Right cardiac atrium (tissue), 5 donors: ENCODE data around the gene MS4A10. TPM values are rescaled to one million over a fixed set of nuclear protein-coding genes. Genes with fewer than 3 reads are reported as not detected.

Experiments used
- ATAC-seq, 2 donors: fragments of 200-7000 bp; cut with Tn5 transposase; one replicate each; pipeline versions ENCODE4 v1.8.0 to v1.9.1; 2020; ENCODE audit warnings: moderate library complexity in 2 of 2, mild to moderate bottlenecking in 1 of 2
- DNase-seq, 3 donors: peaks; one replicate each; pipeline ENCODE4 v3.0.0-alpha.2; 2020
- H3K27ac ChIP-seq: one replicate; pipeline ENCODE4 v1.5.1; 2013; ENCODE audit warnings: mild to moderate bottlenecking, low read length, control low read depth, moderate library complexity
- H3K27me3 ChIP-seq: one replicate; pipeline ENCODE4 v1.6.1; 2013; ENCODE audit not compliant: control insufficient read depth, insufficient read depth
- H3K4me1 ChIP-seq: one replicate; pipeline ENCODE4 v1.6.1; 2013; ENCODE audit warnings: low read length; ENCODE audit not compliant: control insufficient read depth, insufficient read depth
- H3K4me3 ChIP-seq: one replicate; pipeline ENCODE4 v1.5.1; 2013; ENCODE audit warnings: low read length, control low read depth
- H3K9me3 ChIP-seq: one replicate; pipeline ENCODE4 v1.6.1; 2013; ENCODE audit warnings: low read length; ENCODE audit not compliant: control insufficient read depth
- WGBS: extraction: QIAGEN DNeasy Blood & Tissue Kit; methylation state at CpG from one replicate; pipeline ENCODE4 v1.1.7; 2013; 5-methylcytosine and 5-hydroxymethylcytosine counted together
- intact Hi-C, 4 donors: fragments of 100-400 bp; cut with DNase I; formaldehyde crosslinking; loops; one replicate each; pipeline versions ENCODE4 v1.11.0 to v1.14.0; 2022 to 2023
- long read RNA-seq, 4 donors: library from polyadenylated mRNA; unstranded; transcript quantifications; one replicate each; pipeline ENCODE4 v2.0.0, GENCODE V29; 2020 to 2021
- polyA plus RNA-seq: library from polyadenylated mRNA; stranded (reverse); fragments of 200-250 nt; gene quantifications from one replicate; pipeline ENCODE4 v1.2.3, GENCODE V29; 2013
- total RNA-seq, 4 donors: library from RNA; stranded (reverse); fragmentation: NEBNext Ultra II Directional; extraction: Animal tissue kit (Norgen Biotek cat#: 25700); gene quantifications; one replicate each; pipeline ENCODE4 v1.2.1, GENCODE V29; 2021
- donor health status: healthy with polysubstance abuse.
- donor health status: DM: no; HTN: yes; CAD: no.
- donor health status: DM: no; HTN: no; CAD: no.
- donor health status: DM: no; HTN: yes; CAD: no; lungs with severe emphysema.
- donor health status: DM: yes; HTN: yes; CAD: no.

MS4A10 gene
- not detected for total RNA-seq
- polyA plus RNA-seq = not detected
- long read RNA-seq, donor 1 = 0 reads
- long read RNA-seq, donor 2 = 0 reads
- long read RNA-seq, donor 3 = 0 reads
- long read RNA-seq, donor 4 = 0 reads

- Histone ChIP-seq H3K9me3 (no peaks in the 10 kb centered on the region), H3K27ac (no peak within 1 kb of the TSS), H3K4me3 (no peak within 1 kb of the TSS), H3K4me1 (no peaks in the 10 kb centered on the region), H3K27me3 (no peaks in the 10 kb centered on the region)
- 64% methylated on average over 9 of the region's 9 CpGs for WGBS
- intact Hi-C loops = no loop called here
- ATAC-seq (no peak), DNase-seq (no peak)
These were observed at the start of gene MS4A10 for GRCh38 chr11:60785136-60785535. Gene MS4A10 (plus strand): TSS chr11:60785333. CDS start chr11:60790336, 5,003 bp downstream.

- Histone ChIP-seq H3K4me3 (no peak overlapping the region), H3K27ac (no peak overlapping the region), H3K27me3 (no peaks in the 10 kb centered on the region), H3K9me3 (peaks cover 3% of the 10 kb centered on the region), H3K4me1 (no peaks in the 10 kb centered on the region)
- ATAC-seq (no peak), DNase-seq (no peak)
- intact Hi-C loops = no loop called here
- 61% methylated on average over 7 of the region's 7 CpGs for WGBS
These were observed 46.0 kb upstream of the MS4A10 start for GRCh38 chr11:60739114-60739513.

- DNase-seq = no peak
- peaks cover 3% of the 10 kb centered on the region for H3K9me3 ChIP-seq
- no peak overlapping the region for H3K27ac ChIP-seq
- ATAC-seq = no peak
- H3K4me3 ChIP-seq = no peak overlapping the region
- no peaks in the 10 kb centered on the region for H3K27me3 ChIP-seq
- no peaks in the 10 kb centered on the region for H3K4me1 ChIP-seq
- intact Hi-C loops = no loop called here
These were observed 44.6 kb upstream of the MS4A10 start for GRCh38 chr11:60740573-60740972.

DNA sequence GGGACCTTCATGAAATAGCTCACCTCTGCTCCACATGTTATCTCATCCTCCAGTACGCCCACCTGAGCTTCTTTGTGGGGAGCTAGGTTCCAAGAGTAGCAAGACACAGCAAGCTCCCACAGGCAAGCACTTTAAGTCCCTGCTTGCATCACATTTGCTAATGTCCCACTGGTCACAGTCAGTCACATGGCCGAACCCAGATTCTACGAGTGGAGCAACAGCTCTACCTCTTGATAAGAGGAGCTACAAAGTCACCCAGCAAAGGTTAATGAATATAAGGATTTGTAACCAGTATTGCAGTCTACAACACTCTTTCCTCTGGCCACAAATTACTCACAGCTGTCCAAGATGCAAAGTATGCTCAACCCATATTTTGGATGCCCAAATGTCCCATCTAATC lies 43.7 kb upstream of the MS4A10 start:
- H3K4me3 ChIP-seq = no peak overlapping the region
- no peak overlapping the region for H3K27ac ChIP-seq
- no peaks in the 10 kb centered on the region for H3K27me3 ChIP-seq
- DNase-seq (no peak), ATAC-seq (no peak)
- H3K4me1 ChIP-seq = no peaks in the 10 kb centered on the region
- intact Hi-C loops = no loop called here
- 84% methylated on average over 3 of the region's 3 CpGs for WGBS
- peaks cover 3% of the 10 kb centered on the region for H3K9me3 ChIP-seq

- H3K4me3 ChIP-seq = no peak overlapping the region
- H3K9me3 ChIP-seq = peaks cover 3% of the 10 kb centered on the region
- ATAC-seq (no peak), DNase-seq (no peak)
- no peaks in the 10 kb centered on the region for H3K4me1 ChIP-seq
- intact Hi-C loops = no loop called here
- no peak overlapping the region for H3K27ac ChIP-seq
- WGBS = 77% methylated on average over 1 of the region's 1 CpG
- no peaks in the 10 kb centered on the region for H3K27me3 ChIP-seq
These were observed 42.1 kb upstream of the MS4A10 start for GRCh38 chr11:60743058-60743457.

GRCh38 chr11:60744114-60744513 lies 41.0 kb upstream of the MS4A10 start:
- Histone ChIP-seq H3K4me3 (no peak overlapping the region), H3K4me1 (no peaks in the 10 kb centered on the region), H3K27ac (no peak overlapping the region), H3K27me3 (no peaks in the 10 kb centered on the region), H3K9me3 (peaks cover 3% of the 10 kb centered on the region)
- intact Hi-C loops = no loop called here
- no peak for ATAC-seq
- no peak for DNase-seq
- WGBS = 82% methylated on average over 5 of the region's 5 CpGs

DNA sequence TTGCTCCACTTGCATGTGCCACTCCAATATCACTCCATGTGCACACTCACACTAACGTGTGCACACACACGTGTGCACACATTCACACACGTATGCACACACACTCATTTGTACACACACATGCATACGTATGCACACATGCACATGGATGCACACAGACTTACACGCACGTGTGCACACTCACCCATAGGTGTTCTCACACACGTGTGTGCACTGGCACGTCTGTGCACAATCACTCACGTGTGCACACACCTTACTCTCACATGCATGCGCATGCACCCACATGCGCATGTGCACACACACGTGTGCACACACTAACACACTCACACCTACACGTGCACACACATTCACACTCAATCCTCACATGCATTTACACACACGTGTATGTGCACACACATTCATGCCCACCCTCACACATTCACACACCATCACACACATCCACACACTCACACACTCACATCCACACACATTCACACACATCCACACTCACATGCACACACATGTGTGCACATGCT lies 37.7 kb upstream of the MS4A10 start:
- WGBS = 93% methylated on average over 14 of the region's 14 CpGs
- no peak for DNase-seq
- H3K4me3 ChIP-seq = no peak overlapping the region

DNA sequence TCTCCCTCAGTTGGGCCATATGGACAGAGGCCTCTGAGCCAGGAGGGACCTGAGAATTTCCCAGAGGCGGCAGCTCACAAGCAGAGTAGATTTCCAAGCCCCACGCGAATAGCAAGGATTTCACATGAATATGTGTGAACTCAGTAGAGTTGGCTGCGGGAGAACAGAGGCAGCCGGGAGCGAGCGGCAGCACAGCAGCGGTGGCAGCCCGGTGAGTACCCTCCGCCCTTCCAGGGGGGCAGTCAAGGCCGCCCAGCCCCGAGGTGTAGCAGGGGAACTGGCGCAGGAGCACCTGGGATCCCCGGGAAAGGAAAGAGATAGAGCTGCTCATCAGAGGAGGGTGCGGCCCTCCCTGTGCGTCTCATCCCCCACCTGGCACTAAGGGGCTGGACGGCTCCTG lies 36.9 kb upstream of the MS4A10 start:
- Histone ChIP-seq H3K27me3 (no peaks in the 10 kb centered on the region), H3K27ac (no peak overlapping the region), H3K4me3 (no peak overlapping the region), H3K4me1 (no peaks in the 10 kb centered on the region), H3K9me3 (no peaks in the 10 kb centered on the region)
- intact Hi-C loops = no loop called here
- DNase-seq (no peak), ATAC-seq (no peak)
- WGBS = 87% methylated on average over 17 of the region's 17 CpGs

More for the DNA sequence above, 37.7 kb upstream of the MS4A10 start:
- Histone ChIP-seq H3K27ac (no peak overlapping the region), H3K9me3 (no peaks in the 10 kb centered on the region), H3K27me3 (no peaks in the 10 kb centered on the region), H3K4me1 (no peaks in the 10 kb centered on the region)
- intact Hi-C loops = no loop called here
- no peak for ATAC-seq

GRCh38 chr11:60748821-60749220 lies 36.3 kb upstream of the MS4A10 start:
- WGBS = 78% methylated on average over 8 of the region's 8 CpGs
- DNase-seq (no peak), ATAC-seq (no peak)
- no peak overlapping the region for H3K4me3 ChIP-seq
- H3K9me3 ChIP-seq = no peaks in the 10 kb centered on the region
- H3K4me1 ChIP-seq = no peaks in the 10 kb centered on the region
- intact Hi-C loops = no loop called here
- H3K27me3 ChIP-seq = no peaks in the 10 kb centered on the region
- no peak overlapping the region for H3K27ac ChIP-seq

GRCh38 chr11:60750911-60751310 lies 34.2 kb upstream of the MS4A10 start:
- Histone ChIP-seq H3K4me1 (no peaks in the 10 kb centered on the region), H3K27me3 (peaks cover 4% of the 10 kb centered on the region), H3K27ac (no peak overlapping the region), H3K9me3 (no peaks in the 10 kb centered on the region), H3K4me3 (no peak overlapping the region)
- no peak for ATAC-seq
- intact Hi-C loops = no loop called here
- no peak for DNase-seq
- WGBS = 59% methylated on average over 3 of the region's 3 CpGs

GRCh38 chr11:60753309-60753708 lies 31.8 kb upstream of the MS4A10 start:
- WGBS = 46% methylated on average over 4 of the region's 4 CpGs
- no peak overlapping the region for H3K27ac ChIP-seq
- H3K9me3 ChIP-seq = no peaks in the 10 kb centered on the region
- DNase-seq (no peak), ATAC-seq (no peak)
- H3K4me3 ChIP-seq = no peak overlapping the region
- intact Hi-C loops = no loop called here
- no peaks in the 10 kb centered on the region for H3K4me1 ChIP-seq
- peaks cover 4% of the 10 kb centered on the region for H3K27me3 ChIP-seq

- ATAC-seq = no peak
- no peak overlapping the region for H3K4me3 ChIP-seq
- 94% methylated on average over 6 of the region's 6 CpGs for WGBS
- no peak for DNase-seq
- peaks cover 4% of the 10 kb centered on the region for H3K27me3 ChIP-seq
- H3K4me1 ChIP-seq = no peaks in the 10 kb centered on the region
- no peaks in the 10 kb centered on the region for H3K9me3 ChIP-seq
- intact Hi-C loops = no loop called here
- no peak overlapping the region for H3K27ac ChIP-seq
These were observed 30.2 kb upstream of the MS4A10 start for GRCh38 chr11:60754887-60755286.
